Measurements from ENCODE around the gene SDCCAG8.

Gene SDCCAG8

DNA sequence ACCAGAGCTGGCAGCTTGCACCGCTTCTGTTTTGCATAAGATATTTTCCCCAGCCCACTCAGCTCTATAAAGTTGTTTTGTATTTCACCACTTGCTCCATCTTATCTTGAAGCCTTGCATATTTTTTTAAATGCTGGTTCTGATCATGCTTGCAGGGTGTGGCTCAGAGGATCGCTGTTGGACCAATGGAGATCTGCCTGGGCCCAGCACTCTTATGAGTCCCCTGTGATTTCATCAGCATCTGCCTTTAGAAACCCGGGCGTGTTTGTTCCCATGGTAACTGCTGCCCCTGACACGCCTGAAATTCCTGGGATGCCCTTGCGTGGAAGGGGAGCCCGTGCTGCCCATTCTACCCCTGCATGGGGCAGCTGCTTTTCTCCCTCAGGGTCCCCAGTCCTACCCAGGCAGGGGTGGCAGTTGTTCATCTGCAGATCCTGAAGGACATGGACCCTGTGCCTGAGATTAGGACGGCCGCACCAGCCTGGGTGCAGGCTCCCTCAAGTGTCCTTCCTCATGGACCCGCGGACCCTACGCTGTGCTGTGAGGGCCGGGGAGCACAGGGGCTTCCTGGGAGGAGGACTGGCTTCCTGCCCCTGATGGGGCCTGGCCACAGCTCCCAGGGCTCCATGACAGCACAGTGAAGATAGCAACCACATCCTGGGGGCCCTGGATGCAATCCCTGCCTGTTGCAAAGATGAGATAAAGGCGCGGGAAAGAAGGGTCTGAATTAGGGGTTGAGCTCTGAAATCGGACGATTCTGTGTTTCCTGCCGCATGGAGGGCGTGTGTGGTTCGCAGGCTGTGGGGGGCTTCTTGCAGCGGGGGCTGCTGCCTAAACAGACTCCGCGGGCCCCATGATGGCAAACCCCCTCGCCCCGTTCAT, 226.5 kb downstream of the SDCCAG8 start:
- DNase-seq (ENCODE audit: low spot score) (no peak), FAIRE-seq (no peak)

DNA sequence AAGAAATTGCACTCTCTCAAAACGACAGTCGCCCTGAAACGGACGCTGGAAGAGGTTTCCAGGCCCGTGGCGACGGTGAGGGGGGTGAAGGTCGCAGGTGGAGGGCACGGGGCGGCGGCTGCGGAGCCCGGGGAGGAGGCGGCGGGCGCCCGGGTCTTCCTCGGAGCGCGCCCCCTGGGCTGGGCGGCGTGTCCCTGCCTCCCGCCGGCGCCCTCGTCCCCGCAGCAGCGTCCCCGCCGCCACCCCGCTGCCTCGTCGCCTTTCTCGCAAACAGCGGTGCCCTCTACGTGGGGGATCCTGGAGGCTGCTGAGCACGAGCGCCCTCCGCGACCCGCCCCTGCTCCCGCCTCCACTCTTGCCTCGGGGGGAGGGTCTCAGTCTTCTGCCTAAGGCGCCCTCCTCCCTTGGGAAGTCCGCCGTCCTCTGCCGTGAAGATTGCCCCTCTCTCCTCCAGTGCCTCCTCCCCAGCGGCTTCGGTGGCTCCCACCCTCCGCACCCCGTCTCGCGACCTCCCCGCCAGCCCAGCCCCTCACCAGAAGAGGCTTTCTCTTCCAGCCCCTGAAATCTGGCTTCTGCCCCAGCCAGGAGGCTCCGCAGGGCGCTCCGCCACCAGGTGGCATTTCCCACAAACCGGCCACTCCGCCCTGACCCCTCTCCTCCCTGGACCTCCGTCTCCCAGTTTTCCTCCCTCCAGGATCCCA, 227.4 kb downstream of the SDCCAG8 start:
- FAIRE-seq = no peak
- no peak for DNase-seq (ENCODE audit: low spot score)

DNA sequence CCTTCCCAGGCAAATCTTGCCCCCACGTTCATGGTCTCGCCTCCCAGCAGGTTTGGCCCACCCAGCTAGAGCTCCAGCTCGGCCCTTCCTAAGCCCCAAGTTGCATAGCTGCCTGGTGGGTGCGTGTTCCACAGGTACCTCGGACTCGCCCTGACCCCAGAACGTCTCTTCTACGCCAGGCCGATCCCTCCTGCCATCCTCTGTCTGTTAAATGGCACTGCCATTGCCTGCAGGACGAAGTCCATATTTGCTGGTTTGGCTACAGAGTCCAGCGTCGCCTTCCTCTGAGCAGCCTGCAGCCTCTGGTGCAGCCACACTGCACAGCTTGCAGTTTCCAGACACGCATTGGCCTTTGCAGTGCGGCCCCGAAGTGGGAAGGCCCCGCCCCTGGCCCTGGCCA, 228.1 kb downstream of the SDCCAG8 start:
- no peak for DNase-seq (ENCODE audit: low spot score)

DNA sequence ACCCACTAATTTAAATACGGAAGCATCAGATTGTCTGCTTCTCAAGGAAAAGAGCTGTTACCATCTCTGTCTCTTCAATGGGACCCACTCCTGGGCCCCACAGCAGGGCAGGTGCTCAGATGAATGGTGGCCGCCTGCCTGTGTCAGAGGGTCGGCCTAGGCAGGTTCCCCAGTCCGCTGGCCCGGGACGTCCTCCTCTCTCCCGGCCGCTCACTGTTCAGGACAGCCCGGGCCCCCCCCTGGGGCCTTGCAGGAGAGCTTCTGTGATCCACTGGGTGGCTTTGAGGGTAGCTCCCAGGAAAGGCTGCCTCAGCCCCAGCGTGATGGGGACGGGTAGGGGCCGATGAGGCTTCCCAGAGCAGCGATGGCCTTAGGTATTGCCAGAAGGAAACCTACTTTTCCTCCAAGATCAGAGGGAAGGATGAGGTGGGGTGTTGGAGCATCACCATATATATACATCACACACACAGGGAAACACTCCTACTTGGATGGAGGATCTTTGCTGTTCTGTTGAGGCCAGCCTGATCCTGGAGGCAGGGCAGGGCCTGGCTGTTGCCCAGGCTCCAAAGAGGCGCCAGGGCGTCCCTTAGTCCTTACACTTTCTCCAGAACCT, 231.3 kb downstream of the SDCCAG8 start:
- FAIRE-seq (no peak), DNase-seq (ENCODE audit: low spot score) (no peak)

More for the DNA sequence above, 228.1 kb downstream of the SDCCAG8 start:
- no peak for FAIRE-seq

DNA sequence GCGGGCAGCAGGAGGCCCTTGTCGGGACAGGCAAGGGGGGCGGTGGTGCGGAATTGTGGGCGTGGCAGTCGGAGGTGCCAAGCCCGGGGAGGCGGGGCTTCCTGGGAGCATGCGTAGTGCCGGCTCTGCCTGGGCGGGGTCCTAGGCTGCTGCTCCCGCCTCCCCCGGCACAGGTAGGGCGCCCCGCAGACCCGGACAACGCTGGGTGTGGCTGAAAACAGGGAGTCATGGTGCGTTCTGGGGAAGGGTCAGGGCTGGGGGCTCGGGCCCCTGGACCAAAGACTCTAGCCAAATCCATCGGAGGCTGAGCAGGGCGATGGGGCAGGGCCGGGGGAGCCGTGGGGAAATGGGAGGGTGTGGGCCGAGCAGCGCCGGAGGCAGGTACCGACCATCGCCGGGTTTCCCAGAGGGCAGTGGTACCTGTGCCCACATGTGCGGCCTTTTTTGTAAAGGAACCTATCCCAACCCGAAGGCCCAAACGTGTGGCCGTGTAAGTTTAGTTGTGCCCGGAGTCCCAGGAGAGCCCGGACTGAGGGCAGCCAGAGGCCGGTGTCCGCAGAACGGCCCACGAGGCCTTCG, 231.9 kb downstream of the SDCCAG8 start:
- no peak for FAIRE-seq

DNA sequence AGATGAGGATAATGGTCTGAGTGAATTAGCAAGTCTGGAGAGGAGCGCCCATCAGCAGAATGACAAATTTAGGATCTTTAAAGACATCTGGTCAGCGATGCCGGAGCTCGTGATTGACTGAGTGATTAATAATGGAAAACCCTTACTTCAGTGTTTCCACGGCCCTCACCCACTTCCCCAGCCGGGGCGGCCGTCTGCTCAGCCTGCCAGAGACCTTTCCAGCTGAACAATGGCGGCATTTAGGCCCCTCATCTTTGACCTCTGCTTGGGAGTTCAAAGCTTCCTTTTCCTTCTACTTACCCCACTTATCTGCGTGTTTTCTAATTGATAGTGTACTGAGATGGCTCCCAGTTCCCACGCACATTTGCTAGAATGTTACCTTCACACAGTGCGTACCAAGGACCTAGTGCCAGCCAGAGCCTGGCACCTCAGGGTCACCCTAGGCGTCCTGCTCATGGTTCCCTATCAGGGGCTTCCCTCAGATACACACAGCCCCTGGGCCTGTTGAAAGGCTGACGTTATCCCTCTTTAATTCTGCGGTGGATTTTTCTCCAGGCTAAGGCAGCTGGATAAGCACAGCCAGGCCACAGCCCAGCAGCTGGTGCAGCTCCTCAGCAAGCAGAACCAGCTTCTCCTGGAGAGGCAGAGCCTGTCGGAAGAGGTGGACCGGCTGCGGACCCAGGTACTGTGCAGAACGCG, 232.8 kb downstream of the SDCCAG8 start:
- DNase-seq (ENCODE audit: low spot score) (no peak), FAIRE-seq (no peak)

More for the DNA sequence above, 231.9 kb downstream of the SDCCAG8 start:
- no peak for DNase-seq (ENCODE audit: low spot score)

DNA sequence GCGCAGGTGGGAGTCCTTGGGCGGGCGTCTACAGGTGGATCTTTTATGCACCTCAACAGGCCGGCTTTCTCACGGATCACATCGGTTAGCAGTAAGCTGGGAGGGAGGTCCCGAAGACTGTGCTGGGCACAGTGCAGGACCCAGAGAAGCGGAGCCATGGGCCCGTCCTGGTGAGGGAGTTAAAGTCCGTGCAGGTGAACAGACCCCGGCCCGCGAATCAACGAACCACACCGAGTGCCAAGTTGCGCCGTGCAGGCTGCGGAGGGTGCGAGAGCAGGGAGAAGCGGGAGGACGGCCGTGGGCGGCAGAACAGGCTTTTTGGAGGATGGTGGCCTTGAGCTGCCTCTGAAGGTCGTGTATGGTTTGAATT, 233.3 kb downstream of the SDCCAG8 start:
- DNase-seq (ENCODE audit: low spot score) (no peak), FAIRE-seq (no peak)

DNA sequence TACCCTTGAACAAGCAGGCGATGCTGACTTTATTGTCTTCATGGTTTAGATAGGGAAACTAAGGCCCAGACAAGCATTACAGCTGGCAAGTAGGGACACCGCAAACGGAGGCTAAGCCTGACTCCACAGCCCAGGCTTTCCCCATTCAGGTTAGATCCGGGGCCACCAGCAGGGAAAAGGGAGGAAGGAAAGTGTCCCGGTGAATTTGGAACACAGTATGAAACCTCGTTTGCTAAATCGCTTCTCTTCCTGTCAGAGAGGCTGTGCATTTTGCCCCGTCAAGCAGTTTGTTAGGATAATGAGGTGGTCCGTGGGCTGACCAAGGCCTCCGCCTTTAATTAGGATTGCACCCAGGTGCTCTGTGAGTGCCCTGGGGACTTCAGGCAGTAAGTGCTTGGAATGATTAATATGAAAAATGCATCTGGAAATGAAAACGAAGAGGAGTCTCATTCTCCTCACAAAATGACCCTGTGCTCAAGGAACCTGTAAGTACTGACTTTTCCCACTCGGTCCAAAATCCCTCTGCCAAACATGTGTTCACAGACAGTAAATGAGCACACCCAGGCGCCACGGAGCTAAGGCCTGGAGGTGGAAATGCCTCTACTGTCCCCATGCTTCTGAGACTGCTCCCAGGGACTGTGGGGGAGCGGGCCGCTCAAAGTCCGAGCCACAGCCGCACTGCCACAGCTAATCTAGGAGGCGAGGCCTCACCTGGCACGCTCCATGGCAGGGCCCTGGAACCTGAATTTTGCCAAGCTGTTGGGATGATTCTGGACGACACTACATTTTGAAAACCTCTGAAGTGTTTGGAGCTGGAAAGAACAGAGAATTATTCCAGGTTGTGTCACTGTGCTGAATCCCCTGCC, 234.1 kb downstream of the SDCCAG8 start:
- FAIRE-seq (no peak), DNase-seq (ENCODE audit: low spot score) (no peak)

DNA sequence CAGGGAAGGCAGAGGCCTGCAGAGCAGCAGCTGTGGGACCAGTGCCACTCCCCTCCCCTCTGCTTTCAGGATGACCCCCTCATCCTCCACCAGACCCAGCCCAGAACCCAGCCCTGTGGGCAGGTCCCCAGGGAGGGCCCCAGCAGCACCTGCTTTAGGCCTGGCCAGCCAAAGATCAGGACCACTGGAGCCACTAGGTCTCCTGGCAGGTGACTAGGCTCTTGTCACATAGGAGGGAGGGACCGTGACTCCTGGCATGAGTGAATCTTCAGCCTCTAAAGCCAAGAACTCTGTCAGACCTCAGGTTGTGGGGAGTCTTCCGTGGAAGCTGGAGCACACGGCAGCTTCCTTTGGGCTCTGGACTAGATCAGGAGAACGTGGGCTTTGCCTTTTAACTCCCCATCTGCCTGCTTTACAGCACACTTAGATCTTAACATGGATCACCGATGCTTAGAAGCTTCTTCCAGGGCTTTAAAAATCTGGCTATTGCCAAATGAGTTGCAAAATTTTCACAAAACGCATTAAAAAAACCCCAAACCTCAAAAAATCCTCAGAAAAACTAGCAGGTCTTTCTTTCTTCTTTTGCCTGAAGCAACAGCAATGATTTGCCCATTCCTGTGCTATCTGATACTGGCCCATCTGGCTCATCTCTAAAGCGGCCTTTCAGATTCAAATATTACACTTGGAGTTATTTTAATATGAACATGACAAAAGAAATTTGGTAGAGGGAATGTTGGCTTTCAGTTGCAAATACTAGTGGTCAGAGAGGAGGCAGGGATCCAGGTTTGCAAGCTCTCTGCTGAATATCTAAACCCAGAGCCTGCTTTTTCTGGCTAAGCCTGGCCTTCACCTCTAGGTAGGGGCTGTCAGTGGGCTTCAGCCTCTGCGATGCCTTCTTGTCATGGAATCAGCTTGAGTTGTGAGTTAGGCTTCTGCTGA, 235.2 kb downstream of the SDCCAG8 start:
- FAIRE-seq (no peak), DNase-seq (ENCODE audit: low spot score) (no peak)

DNA sequence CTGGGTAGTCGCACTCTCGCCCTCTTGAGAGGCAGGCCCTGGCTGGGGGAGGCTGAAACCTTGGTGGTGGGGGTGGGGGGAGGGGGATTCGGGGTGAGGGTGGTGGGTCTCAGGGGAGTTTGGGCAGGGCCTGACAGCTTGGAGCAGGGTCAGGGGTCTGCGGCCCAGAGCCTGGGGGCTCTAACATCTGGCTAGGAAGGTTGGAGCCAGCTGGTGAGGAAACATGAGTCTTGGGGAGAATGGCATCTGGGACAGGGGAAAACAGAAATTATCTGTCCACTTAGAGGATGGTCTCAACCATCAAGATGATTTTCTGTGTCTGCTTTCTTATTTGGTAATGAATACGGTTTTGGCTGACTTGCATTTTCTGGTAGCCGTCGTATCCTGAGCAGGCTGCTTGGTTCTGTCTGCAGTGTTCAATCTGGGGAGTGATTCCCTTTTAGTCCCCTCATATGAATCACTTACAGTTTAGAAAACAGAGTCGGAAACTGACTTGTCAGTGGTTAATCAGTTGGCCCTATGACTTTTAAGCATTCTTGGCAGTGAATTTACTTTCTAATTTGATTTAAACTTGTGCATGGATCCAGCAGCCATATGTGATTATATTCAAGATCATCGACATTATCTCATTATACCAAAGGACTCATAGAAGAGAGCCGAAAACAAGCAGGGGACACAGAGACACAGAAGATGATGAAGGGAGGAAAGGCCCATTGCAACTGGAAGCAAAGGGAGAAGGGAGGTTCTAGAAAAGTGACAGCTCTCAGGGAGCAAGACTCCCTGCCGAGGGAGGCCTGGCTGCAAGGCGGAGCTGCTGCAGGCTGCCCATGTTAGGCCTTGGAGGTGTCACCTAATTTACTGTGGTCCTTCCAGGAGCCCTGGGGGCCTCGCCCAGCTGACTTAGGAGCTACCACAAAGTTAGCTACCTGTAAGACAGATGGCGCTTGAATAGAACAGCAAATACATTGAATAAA, 237.6 kb downstream of the SDCCAG8 start:
- no peak for DNase-seq (ENCODE audit: low spot score)

DNA sequence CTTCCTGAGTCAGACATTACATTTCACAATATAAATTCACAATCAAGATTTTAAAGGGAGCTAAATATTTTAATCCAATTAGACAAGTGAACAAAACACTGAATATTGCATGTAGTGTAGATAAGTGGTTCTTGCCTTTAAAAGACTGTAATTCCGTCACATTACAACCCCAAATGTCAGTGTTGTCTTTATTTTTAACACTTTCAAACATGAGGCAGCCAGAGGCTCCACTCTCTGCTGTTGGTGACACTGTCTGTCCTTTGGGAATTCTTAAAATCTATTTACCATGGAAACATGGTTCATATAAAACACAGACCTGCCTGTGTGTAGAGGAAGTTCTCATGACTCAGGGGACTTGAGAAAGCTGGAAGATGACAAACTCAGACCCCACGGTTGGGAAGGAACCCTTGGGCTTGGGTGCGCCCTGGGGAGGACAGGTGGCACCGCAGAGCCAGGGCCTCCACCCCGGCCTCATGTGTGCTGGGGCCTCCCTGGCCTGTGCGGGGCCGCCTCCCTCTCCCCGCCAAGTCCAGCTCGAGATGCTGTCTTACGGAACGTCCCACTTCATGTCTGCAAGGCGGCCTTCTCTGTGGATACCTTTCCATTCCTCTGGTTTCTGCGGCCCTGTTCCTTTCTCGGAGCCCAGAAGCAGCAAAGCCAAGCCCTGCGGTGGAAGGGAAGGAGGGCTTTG, 239.0 kb downstream of the SDCCAG8 start:
- DNase-seq (ENCODE audit: low spot score) = no peak
- no peak for FAIRE-seq

More for the DNA sequence above, 237.6 kb downstream of the SDCCAG8 start:
- no peak for FAIRE-seq

DNA sequence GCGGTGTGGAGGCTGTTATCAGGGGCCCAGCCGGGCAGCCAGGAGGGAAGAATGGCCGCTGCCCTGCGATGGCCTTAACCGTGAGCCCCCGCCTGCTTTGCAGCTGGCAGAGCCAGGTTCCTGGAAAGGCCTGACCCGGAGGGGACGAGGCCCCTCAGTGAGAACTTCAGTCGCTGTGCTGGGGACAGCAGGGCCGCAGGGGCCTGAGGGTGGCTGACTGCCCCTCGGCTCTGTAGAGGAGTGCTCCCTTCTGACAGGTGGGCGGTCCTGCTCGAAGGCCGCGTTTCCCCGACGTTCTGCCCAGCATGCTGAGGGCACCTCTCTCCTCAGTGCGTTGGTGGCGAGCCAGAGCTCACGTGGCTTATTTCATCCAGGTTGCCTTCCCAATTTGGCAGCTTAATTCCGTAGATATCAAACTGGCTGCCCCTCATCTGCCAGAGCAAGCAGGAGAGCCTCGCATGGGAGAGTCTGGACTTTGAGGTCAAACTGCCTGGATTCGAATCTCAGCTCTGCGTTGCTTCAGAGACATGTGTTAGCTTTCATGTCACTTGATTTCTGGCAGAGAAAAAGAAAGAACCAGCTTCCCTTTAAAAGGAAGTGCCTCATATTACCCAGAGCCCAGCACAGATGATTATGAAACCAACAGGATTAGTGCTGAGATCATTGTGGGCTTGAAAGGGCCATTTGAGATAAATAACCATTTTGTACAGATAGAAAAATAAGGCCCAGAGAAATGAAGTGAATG, 239.8 kb downstream of the SDCCAG8 start:
- DNase-seq (ENCODE audit: low spot score) (no peak), FAIRE-seq (no peak)

DNA sequence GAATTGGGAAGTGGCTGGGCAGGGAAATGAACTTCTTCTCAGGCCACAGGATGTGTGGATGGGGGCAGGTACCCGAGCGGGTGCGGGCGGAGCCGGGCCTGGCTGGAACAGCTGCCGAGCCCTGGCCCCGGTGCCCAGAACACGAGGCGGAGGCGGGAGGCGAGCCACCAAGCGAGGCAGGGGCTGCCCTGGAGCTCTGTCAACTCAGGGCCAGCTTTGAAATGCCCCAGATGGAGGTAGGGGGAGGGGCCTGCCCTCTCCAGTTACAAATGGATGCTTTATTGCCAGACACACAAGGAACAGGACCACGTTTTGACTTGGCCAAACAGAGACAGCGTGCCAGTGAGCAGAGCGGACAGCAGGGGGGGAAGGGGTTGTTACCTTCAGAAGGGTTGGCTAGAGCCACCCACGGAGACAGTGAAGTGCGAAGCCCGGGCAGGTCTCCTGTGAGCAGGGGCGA, 240.4 kb downstream of the SDCCAG8 start:
- no peak for FAIRE-seq

DNA sequence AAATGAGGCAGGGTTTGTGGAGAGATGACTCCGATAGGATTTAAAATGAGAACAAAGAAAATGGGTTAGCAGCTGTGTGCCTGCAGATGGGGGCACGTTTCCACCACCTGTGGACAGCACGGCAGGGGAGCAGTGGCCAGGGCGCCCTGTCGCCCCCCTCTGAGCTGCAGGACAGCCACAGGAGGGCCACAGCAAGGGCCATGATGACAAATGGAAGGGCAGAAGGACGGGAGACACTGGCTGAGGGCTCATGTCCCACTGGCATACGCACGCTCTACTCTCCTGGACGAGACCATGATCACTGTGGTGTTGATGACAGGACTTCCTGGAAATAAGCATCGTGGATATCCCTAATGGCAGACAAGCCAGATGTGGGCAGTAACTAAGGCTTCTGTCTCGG, 241.0 kb downstream of the SDCCAG8 start:
- FAIRE-seq (no peak), DNase-seq (ENCODE audit: low spot score) (no peak)

More for the DNA sequence above, 240.4 kb downstream of the SDCCAG8 start:
- DNase-seq (ENCODE audit: low spot score) = no peak

DNA sequence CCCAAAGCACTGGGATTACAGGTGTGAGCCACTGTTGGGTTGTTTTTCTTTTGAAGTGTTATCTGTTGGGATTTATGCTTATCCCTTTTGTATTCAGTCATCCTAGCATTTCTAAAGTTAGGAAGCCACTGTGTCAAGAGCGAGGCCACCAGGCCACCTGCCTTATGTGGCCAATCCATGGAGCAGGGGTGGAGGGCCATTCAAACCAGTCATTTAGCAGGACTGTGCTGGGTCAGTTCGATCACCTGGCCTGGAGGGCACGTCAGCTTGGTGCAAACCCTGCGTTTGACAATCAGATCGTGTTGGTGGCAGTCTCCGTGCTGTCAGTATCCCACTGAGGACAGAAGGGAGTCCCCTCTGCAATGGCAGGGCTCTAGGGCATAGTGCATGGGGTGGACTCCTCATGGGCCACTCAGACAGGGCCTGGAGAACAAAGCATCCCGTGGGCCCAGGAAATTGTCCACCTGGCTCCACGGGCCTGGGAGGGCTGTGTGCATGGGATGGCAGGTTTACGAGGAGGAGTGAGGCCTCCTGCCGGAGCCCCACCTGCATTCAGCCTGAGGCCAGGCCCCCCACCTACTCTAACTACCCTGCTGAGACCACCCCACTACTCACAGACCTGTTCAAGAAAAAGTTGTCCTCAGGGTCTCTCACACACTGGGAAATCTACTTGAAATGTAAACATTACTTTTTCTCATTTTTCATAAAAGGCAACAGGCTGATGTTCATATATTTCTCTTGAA, 242.3 kb downstream of the SDCCAG8 start:
- DNase-seq (ENCODE audit: low spot score) (no peak), FAIRE-seq (no peak)

DNA sequence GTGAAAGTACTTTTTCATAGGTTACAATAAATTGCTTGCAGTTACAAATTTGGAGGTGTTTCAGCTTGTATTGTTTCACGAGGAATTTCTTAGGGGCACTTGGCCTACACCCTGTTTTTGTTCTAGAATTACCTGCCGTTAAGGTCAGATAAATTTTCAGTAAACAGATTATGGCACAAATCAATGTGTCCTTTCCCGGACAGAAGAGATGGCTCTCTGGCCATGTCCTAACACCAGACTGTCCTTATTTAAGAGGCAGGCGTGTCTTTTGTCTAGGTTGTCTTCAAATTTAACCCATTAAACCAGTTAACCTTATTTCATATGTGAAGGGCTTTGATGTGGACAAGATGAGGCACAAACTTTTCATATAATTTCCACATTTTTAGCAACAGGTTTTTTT, 243.4 kb downstream of the SDCCAG8 start:
- DNase-seq (ENCODE audit: low spot score) = no peak
- no peak for FAIRE-seq

All from RCC 7860 (cell line).